ENCODE measurements around the gene ANKRD13D.
A peak's percentile ranks its signal among the peaks of the same experiment; 100 is the strongest.

The ANKRD13D gene

DNA sequence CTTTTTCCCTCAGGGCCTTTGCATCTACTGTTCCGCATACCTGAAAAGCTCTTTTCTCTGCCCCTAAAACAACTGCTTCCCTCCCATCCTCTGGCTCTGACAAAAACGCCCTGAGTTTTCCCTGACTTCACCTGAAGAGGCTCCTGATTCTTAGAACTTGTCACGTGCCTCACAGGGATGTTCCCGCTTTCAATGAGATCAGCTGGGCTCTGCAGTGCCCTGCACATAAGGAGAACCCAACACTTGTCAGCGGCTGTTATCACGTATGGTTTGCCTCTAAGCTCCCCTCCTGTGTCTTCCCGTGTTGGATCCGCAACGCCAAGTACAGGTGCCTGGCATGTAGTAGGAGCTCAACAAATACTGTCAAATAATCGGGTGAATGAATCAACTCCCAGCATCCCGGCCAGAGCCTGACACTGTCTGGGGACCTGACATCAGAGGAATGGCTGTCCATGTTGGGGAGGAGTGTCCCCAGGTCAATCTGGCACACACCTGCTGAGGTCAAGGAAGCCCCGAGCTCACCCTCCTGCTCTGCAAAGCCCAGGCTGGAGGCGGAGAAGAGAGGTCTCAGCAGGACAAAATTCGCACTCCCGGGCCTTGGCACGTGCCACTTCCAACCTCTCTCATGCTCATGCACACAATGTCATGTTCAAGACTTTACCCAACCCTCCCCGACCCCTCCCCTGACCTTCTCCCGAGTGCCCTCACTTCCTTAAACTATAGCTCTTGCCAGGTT lies 27.0 kb upstream of the ANKRD13D start:
- DNase-seq (ENCODE audit: low read depth): no peak

DNA sequence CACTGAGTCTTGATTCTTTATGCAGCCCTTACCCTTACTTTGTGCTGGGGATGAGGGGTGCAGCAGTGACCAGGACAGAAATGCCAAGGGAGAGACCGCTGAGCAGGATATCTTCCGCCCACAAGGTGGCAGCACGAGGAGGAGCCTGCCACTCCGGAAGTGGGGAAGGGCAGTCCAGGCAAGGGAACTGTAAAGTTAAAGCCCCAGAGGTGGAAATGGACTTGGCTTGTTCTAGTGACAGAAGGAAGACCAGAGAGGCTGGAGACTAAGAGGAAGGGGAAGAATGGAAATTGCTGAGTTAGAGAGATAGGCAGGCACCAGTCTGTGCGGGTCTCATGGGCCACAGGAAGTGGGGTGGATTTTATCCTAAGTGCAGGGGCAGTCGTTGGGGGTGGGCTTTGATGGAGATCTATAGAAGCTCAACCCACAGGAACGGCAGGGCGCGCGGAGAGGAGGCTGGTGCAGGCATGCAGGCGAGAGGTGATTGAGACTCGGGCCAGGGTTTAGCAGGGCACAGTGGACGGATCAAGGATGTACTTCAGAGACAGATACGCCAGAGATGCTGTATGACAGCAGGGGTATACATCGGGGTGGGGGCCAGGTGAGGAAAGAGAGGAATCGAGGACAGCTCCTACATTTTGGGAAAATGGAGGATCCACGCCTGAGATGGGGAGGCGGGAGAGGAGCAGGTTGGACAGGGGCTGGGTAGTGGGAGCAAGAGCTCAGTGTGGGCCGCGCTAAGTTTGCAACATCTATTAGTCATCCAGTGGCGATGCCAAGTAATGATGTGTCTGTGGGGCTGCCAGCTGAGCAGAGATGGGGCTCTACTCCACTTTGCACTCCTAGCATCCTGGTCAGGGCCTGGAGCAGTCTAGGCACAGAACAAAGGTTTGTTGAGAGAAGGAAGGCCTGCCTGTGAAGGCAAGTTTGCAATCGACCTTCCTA lies 26.1 kb upstream of the ANKRD13D start:
- DNase-seq (ENCODE audit: low read depth): peak; percentile 57

DNA sequence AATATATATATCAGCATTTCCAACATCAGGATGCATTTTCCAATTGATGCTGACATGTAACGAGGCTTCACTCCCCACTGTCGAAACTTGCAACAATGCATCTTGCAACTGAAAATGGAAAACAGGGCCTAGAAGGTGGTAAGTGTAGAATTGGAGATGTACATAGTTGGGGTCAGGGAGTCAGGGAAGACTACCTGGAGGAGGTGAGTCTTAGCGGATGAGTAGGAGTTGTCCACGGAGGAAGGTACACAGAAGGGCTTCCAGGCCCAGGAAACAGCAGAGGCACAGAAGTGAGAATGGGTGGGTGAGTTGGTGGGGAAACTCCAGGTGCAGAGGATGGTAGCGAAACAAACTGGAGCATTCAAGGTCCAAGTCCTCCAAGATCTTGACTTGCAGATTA lies 24.8 kb upstream of the ANKRD13D start:
- no peak for DNase-seq (ENCODE audit: low read depth)

DNA sequence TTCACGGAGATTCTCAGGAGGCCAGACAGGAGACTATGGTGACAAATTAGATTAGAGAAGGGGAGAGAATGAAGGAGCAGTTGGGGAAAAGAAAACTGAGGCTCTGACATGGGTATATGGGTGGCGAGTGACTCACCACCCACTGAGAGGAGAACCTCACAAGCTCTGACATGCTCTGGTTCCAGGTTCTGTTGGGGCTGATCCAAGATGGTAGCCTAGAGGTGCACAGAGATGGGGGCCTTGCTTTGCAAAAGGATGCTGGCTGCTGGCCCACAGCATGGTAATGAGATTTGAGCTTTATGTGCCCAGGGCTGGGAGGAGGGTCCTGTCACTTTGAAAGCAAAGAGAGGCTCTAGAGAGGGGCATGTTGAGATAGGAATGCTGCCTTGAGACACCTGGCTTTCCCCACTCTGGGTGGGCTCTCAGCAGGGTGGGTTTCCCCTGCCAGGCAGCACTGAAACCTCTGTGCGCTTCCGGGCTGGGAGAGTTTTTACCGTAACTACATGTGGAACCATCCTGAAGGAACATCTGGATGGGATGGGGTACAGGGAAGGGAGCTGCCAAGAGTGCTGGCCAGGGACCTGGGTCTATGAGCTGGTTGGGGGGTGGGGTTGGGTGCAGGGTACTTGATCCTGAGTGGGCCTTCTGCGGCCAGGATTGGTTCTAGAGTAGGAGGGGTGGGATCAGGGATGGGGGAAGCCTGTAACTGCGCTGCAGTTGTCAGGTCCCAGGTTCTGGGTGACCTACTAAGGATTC lies 24.0 kb upstream of the ANKRD13D start:
- no peak for DNase-seq (ENCODE audit: low read depth)

DNA sequence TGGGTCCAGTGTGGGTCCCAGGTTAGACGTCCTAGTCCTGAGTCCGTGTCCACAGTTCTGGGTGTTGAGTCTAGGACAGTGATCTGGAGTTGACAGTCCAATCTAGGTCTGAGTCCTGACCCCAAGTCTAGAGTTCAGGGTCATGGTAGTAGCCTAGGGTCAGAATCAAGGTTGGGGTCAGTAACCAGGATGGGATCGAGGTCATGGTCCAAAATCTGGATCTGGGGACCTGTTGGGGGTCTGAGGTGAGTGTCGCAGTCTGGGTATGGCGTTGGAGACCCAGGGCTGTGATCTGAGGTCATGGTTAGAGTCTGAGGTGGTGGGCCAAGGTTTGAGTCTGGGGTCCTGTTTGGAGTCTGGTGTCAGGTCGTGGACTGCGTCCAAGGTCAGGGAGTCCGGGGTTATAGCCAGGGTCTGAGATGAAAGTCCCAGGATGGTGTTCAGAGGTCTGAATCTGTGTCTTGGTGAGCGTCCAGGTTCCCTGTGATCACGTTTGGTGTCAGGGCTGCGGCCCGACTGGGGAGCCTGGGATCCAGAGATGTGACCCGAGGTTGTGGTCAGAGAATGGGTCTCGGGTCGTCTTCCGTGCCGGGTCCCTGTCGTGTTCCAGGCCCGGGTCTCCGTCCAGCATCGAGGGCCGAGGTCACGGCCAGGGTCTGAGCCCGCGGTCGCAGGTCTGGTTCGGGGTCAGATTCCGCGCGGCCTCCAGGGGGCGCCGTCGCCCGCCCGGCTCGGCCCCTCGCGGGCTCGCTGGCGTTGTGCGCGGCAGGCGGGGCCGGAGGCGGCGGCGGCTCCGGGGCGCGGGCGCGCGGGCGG lies 23.3 kb upstream of the ANKRD13D start:
- DNase-seq (ENCODE audit: low read depth): peak; percentile 67

DNA sequence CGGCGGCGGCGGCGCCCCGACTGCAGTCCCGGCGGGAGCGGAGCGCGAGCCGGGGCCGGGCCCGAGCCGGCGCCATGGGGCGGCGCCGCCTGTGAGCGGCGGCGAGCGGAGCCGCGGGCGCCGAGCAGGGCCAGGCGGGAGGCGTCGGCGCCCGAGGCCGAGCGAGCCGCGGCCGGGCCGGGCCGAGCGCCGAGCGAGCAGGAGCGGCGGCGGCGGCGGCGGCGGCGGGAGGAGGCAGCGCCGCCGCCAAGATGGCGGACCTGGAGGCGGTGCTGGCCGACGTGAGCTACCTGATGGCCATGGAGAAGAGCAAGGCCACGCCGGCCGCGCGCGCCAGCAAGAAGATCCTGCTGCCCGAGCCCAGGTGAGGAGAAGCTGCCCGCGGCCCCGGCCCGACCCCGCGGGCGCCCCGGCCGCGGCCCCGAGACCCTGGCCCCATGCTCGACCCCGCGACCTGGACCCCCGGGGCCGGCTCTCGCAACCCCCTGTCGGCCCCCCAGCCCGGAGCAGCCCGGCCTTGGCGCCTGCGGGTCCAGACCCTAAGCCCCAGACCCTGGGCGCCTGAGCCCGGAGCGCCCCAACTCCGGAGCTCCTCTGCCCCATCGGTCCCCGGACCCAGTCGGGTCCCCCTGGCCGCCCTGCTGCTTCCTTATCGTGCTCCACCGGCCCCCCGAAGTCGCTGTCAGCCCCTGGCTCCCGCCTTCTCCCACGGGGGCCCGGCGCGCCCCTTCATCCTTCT lies 22.5 kb upstream of the ANKRD13D start, which contains the start of gene GRK2:
Gene GRK2, plus strand, starts transcription at position 25 of the 739 bp plus-strand sequence. Its CDS starts 227 bp downstream, at position 252.
- DNase-seq (ENCODE audit: low read depth): no peak

DNA sequence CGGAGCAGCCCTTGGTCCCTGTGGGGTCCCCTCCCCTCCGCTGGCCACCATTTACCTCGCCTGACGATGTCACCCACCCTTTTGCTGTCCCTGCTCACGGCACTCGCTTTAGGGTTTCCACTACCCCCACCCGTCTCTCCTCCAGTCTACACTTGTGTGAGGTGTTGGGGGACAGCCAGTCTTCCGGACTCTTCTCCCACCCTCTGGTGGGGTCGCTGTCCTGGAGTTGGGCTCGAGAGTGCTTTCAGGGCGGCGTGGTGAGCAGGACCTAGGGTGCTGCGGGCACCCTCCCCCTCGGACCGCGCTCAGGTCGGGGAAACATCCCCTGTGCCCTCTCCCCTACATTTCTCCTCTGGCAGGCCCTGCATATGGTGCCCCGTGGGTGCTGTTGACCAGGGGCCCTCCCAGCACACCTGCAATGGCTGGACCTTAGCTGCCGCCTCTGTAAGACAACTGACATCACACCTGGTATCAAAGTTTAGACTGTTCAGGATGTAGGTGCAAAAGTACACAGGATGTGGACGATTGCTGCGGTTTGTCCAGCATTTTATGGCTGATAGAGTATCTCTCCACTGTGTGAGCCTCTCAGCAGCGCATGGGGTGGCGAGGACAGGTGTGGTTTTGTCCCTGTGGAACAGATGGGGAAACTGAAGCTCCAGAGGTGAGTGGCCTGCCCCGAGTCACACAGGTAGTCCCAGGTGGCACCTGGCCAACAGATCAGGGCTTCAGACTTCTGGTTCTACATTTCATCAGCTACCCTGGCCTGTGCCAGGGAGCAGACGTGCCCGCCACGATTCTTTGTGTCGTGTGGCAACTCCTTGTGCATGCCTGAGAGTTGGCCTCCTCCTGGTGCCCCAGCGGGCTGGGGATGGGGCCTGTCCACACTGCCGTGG lies 21.7 kb upstream of the ANKRD13D start:
- no peak for DNase-seq (ENCODE audit: low read depth)

DNA sequence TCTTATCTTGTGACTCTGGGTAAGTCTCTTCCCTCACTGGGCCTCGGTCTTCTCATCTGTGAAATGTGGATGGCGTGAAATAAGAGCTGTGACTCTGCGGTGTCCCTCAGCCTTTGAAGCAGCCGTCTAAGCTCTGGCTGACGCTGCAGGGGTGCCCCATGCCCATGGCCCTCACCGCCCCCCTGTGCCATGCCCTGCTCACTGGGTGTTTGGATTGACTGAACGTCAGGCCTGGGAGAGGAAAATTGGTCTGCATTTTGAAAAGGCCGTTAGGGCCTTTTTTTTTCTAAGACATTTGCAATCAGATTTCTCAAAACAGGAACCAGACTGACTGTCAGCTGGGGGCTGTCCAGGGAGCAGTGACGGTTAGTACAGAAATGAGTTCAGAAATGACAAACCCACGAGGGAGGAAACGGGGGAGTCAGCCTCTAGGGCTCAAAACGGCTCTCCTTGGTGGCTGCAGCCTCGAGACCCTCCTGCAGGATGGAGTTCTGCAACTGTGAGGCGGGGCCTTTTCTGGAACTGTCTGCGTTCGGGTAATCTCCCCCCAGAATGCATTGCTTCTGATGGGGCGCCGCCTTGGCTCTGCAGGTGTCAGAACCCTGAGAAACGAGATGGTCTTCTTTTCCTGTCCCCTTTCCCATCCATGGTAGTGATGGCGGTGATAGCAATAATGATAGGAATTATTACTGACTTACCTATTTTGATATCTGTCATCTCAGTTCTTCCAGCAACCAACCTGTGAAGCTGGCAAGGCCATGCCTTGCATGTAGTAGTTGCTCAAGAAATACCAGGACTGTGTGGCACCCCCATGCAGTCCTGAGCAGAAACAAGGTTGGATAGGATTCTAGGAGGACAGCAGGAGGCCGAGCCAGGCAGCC lies 20.8 kb upstream of the ANKRD13D start:
- no peak for DNase-seq (ENCODE audit: low read depth)

DNA sequence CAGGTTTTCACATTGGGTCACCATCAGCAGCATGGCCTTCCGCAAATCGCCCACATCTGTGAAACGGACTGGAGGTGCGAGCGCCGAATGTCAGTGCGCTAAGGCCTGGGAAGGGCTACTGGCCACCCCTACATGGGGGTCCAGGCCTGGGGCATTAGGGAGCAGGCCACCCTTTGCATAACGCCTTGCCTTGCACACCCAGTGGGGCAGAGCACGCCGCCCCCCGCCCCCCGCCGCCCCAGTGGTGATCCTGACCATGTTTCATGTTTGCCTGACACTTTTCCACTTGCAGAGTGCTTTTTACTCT lies 20.2 kb upstream of the ANKRD13D start:
- no peak for DNase-seq (ENCODE audit: low read depth)

DNA sequence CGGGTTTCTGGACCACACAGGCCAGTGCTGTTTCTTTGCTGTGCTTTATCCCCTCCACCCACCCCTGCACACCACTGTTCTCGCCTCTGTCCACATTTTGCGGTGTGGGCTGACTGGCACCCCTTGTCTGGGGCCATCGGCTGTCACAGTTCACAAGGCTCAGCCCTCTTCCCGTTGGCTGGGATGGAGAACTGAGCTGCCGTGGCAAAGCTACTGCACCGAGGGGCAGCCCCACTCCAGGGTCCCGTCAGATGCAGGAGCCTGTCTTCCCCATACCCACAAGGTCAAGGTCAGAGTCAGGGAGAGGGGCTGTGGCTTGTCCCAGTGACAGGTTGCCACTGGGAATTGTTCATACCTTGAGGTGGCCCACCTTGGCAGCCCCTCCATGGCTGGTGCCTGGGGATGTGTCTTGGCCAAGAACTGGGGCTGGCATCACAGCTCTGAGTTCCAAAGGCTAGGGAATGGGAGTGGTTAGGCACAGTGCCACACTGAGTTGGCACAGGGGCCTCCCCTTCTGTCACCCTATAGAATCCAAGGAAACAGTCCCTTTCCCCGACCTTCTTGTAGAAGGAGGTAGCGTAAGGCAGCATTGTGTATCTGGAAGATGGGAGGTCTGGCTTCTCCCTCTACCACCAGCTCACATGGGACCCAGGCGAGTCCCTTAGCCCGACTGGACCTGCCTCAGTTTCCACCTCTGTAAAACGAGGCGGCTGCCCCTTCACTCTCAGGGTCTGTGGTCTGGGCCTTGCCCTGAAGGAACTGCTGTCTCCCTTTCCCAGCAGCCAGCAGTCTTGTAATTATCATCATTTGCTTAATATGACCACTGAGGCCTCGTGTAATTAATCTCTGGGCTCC lies 19.5 kb upstream of the ANKRD13D start:
- DNase-seq (ENCODE audit: low read depth): no peak

DNA sequence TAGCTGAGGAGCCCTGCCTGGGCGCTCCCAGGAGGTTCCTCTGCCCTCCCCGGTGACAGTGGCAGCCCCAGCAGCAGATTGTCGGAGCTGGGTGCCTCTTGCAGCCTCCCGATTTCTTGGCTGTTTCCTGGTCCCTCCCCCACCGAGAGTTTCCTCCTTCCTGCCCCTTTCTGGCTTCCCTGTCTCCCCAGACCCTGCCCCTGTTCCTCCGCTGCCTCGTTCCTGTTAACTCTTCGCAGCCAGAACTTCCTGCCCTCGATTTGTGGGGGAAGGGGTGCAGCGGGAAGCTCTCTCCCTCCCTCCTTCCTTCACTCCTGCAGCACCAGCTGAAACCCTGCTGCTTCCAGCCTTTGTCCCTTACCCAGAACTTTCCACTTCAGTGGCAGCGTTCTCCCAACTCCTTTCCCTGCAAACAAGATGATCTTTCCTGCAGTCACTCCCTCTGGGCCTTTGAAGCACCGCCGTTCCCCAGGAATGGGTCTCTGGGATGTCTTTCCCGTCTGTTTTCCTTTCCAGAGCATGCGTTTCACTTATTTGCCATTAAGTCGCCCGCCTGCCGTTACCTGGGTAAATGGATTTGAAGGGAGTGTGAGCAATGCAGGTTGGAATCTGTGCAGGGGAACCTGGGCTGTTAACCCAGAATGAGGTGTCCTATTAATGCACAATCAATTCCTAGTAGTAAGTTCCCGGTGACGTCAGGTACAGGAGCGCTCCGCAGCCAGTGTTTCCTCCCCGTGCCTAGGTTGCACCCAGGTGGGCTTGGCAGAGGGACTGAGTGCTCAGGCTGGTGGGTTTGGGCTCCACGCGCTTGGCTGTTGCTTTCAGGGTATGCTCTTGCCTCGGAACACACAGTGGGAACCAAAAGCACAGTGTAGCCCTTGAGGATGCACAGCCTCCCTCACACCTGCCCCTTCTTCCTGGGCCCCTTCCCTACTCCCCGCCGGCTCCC lies 18.6 kb upstream of the ANKRD13D start:
- DNase-seq (ENCODE audit: low read depth): no peak

DNA sequence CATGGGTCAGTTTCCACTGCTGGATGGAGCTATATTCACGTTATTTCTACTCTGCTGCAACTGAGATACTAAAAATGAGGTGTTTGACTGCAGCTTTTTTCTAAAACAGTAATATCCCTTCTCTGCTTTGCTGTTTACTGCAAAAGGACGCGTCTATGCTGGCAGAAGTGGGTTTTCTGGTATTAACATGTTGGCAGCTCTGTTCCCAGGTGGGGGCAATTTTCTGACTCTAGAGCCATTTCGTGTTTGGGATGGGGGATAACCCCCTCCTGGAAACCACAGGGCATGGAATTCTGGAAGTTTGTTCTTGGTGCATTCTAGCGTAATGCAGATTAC lies 17.9 kb upstream of the ANKRD13D start:
- no peak for DNase-seq (ENCODE audit: low read depth)

DNA sequence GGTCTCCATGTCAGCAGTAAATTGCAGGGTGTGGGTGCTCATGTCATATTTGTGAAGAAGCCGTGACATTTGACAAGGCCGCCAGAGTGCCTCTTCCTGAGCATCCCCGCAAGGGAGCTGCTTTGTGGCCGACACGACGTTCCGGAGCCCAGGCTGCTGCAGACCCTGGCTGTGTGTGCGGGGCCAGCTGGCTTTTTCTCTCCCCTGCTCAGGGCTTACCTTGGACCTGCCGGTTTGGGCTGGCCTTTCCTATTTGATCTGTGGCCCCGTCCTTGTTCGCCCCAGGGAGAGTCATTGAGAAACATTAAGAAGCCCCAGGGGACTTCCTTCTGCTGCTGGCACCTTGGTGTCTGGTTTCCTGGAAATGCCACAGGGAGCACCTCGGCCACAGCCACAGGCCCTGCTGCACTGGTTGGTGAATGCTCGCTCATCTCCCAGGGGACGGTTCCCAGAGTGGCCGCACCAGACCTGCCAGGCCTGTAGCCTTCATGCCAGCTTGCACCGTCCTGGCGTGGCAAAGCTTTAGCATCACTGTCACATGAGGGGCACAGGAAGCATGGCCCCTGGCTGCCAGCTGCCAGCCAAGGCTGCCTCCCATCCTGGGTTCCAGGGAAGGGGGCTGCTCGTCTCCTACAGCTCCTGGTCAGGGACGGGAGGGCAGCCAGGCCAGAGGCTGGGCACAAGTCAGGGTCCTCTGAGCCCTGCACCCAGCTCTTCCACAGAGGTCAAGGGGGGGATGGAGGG lies 17.4 kb upstream of the ANKRD13D start:
- no peak for DNase-seq (ENCODE audit: low read depth)

DNA sequence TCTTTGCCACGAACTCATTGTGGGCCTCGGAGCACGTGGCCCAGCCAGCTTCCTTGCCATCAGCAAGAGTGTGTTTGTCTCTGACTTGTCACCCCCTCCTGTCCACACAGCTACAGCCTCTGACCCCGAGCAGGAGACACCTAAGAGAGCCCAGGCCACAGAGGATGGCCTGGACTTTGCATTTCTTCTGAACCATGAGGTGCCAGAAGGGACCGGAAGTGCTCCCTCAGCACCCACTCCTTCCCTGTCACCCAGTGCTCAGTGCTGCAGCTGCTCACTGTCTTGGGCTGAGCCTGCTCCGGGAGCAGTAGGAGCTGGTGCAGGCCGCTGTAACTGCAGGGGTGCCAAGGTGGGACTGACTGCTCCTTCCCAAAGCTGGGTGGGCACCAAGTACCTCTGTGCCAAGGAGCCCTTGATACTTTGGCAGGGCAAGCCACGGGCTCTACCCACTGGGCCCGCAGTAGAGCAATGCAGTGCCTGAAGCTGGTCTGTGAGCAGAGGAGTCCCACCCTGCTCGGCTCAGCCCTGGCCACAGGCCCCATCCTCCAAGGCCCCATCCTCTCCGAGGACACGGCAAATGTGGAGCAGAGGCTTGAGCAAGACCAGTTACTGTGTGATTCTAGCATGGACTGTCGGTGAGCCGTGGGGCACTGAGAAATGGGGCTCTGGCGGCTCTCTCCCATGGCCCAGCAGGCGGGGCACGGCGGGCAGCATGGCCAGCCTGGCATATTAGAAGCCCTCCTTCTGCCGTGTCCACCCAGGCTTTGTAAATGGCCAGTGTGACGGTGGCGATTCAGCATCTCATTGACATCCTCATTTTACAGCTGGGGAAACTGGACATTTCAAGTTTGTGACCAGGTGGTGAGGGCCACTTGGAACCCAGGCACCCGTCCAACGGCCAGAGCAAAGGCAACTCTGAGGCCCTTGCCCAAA lies 16.5 kb upstream of the ANKRD13D start:
- DNase-seq (ENCODE audit: low read depth): no peak

Data from stimulated activated CD4-positive, alpha-beta T cell treated with anti-CD3 and anti-CD28 coated beads, Interleukin-2, amount 100 ng/mL, for 4 hours (primary cell).